ENCODE results near the gene NIT2.

GRCh38 chr3:100331660-100332059 is 2.9 kb upstream of the NIT2 start:
- TF ChIP-seq CTCF (IDR thresholded peaks at IDR 0.05) (no peak), POLR2A (IDR thresholded peaks at IDR 0.05) (no peak)
